ENCODE data around the gene ZBTB18.

The ZBTB18 gene

GRCh38 chr1:244049162-244050013, 1.7 kb upstream of the ZBTB18 start:
- no peak for TF ChIP-seq CTCF (IDR thresholded peaks at IDR 0.05)
- peak overlapping the region; percentile 53 to 95 for H3K27ac ChIP-seq
- peak overlapping the region; percentile 90 for H3K4me3 ChIP-seq
- DNase-seq (ENCODE audit: low spot score), result no peak

GRCh38 chr1:244050014-244050834, 859 bp upstream of the ZBTB18 start:
- no peak for TF ChIP-seq CTCF (IDR thresholded peaks at IDR 0.05)
- DNase-seq (ENCODE audit: low spot score), result no peak
- Histone ChIP-seq H3K4me3 (peak overlapping the region; percentile 90), H3K27ac (peak overlapping the region; percentile 53 to 95)

- Histone ChIP-seq H3K4me3 (peak overlapping the region; percentile 23), H3K27ac (peak overlapping the region; percentile 48 to 53)
- TF ChIP-seq CTCF (IDR thresholded peaks at IDR 0.05), result no peak
- DNase-seq (ENCODE audit: low spot score), result no peak
These were observed 1.1 kb downstream of the ZBTB18 start for GRCh38 chr1:244052016-244052727.

GRCh38 chr1:244052728-244053312, 1.7 kb downstream of the ZBTB18 start:
- H3K4me3 ChIP-seq, result no peak overlapping the region
- TF ChIP-seq CTCF (IDR thresholded peaks at IDR 0.05), result no peak
- no peak overlapping the region for H3K27ac ChIP-seq
- DNase-seq (ENCODE audit: low spot score), result no peak

- TF ChIP-seq CTCF (IDR thresholded peaks at IDR 0.05), result no peak
- Histone ChIP-seq H3K4me3 (no peak overlapping the region), H3K27ac (no peak overlapping the region)
- no peak for DNase-seq (ENCODE audit: low spot score)
These were observed 2.7 kb downstream of the ZBTB18 start for GRCh38 chr1:244053831-244054230.

GRCh38 chr1:244054247-244054923, 3.3 kb downstream of the ZBTB18 start:
- H3K4me3 ChIP-seq, result no peak overlapping the region

More at GRCh38 chr1:244054247-244054923, 3.3 kb downstream of the ZBTB18 start:
- TF ChIP-seq CTCF (IDR thresholded peaks at IDR 0.05), result no peak
- no peak for DNase-seq (ENCODE audit: low spot score)
- H3K27ac ChIP-seq, result peak overlapping the region in 1 of 2 donors; percentile 29

Measured in coronary artery (tissue), 2 donors.